ENCODE data around the gene RYK.

DNA sequence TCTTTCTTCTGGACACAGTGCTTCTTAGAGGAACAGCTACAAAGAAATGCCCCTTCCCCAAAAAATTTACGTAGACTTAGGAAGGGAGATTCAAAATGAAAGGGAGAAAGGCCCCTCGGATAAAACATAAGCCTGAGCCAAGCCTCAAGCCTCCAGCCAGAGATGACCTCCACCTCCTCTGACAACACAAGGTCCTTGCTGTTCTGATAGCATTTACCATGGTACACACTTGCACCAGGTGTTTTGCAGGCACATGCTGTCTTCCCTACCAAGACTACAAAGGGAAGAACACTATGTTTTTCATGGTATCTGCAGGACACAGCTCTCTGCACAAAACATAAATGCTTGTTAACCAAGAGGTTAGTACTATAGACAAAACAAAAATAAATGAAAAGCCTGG lies 27.8 kb downstream of the RYK start:
- TF ChIP-seq, protein P1, sequence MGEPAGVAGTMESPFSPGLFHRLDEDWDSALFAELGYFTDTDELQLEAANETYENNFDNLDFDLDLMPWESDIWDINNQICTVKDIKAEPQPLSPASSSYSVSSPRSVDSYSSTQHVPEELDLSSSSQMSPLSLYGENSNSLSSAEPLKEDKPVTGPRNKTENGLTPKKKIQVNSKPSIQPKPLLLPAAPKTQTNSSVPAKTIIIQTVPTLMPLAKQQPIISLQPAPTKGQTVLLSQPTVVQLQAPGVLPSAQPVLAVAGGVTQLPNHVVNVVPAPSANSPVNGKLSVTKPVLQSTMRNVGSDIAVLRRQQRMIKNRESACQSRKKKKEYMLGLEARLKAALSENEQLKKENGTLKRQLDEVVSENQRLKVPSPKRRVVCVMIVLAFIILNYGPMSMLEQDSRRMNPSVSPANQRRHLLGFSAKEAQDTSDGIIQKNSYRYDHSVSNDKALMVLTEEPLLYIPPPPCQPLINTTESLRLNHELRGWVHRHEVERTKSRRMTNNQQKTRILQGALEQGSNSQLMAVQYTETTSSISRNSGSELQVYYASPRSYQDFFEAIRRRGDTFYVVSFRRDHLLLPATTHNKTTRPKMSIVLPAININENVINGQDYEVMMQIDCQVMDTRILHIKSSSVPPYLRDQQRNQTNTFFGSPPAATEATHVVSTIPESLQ (CRISPR knock-in tag; IDR thresholded peaks at IDR 0.05): no peak
- TF ChIP-seq CTCF (IDR thresholded peaks at IDR 0.05) (no peak), OVOL2 (CRISPR knock-in tag; IDR thresholded peaks at IDR 0.05; ENCODE audit: borderline replicate concordance) (no peak), KAT7 (CRISPR knock-in tag; IDR thresholded peaks at IDR 0.05; ENCODE audit: borderline replicate concordance) (no peak), ELF4 (CRISPR knock-in tag; IDR thresholded peaks at IDR 0.05; ENCODE audit: low read depth) (no peak)
- TF ChIP-seq, protein P2, sequence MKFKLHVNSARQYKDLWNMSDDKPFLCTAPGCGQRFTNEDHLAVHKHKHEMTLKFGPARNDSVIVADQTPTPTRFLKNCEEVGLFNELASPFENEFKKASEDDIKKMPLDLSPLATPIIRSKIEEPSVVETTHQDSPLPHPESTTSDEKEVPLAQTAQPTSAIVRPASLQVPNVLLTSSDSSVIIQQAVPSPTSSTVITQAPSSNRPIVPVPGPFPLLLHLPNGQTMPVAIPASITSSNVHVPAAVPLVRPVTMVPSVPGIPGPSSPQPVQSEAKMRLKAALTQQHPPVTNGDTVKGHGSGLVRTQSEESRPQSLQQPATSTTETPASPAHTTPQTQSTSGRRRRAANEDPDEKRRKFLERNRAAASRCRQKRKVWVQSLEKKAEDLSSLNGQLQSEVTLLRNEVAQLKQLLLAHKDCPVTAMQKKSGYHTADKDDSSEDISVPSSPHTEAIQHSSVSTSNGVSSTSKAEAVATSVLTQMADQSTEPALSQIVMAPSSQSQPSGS (CRISPR knock-in tag; IDR thresholded peaks at IDR 0.05; ENCODE audit: borderline replicate concordance, low read depth): no peak
